SH-SY5Y (cell line): ENCODE data around the gene PIK3CD.

Source experiments
- GATA2 ChIP-seq: IDR thresholded peaks from 2 replicates; pipeline ENCODE4 v1.6.1; 2011; ENCODE audit warnings: mild to moderate bottlenecking, low read depth, low read length
- GATA3 ChIP-seq: IDR thresholded peaks from 2 replicates; pipeline ENCODE4 v1.6.1; 2011; ENCODE audit warnings: low read depth, mild to moderate bottlenecking, low read length, moderate library complexity

The PIK3CD gene

GRCh38 chr1:9721606-9722377 is 70.3 kb downstream of the PIK3CD start:
- TF ChIP-seq GATA3 (no peak), GATA2 (no peak)

- TF ChIP-seq GATA3, result no peak
- TF ChIP-seq GATA2, result no peak
These were observed 70.8 kb downstream of the PIK3CD start for GRCh38 chr1:9722378-9722749.

GRCh38 chr1:9723068-9723805 is 71.7 kb downstream of the PIK3CD start:
- no peak for TF ChIP-seq GATA3
- TF ChIP-seq GATA2, result no peak

- TF ChIP-seq GATA3, result no peak
- no peak for TF ChIP-seq GATA2
These were observed 72.4 kb downstream of the PIK3CD start for GRCh38 chr1:9723926-9724325.

GRCh38 chr1:9724706-9725476 is 73.4 kb downstream of the PIK3CD start:
- no peak for TF ChIP-seq GATA3
- TF ChIP-seq GATA2, result no peak

- no peak for TF ChIP-seq GATA2
- no peak for TF ChIP-seq GATA3
These were observed 74.9 kb downstream of the PIK3CD start for GRCh38 chr1:9726406-9726805.

GRCh38 chr1:9726905-9727595 is 75.5 kb downstream of the PIK3CD start:
- TF ChIP-seq GATA2, result no peak
- no peak for TF ChIP-seq GATA3

- TF ChIP-seq GATA2 (no peak), GATA3 (no peak)
These were observed 77.1 kb downstream of the PIK3CD start for GRCh38 chr1:9728451-9729295.

- TF ChIP-seq GATA3, result no peak
- TF ChIP-seq GATA2, result no peak
These were observed 78.0 kb downstream of the PIK3CD start for GRCh38 chr1:9729523-9729922.

- no peak for TF ChIP-seq GATA2
- TF ChIP-seq GATA3, result no peak
These were observed 78.8 kb downstream of the PIK3CD start for GRCh38 chr1:9730096-9730901.

GRCh38 chr1:9731051-9731537 is 79.6 kb downstream of the PIK3CD start:
- TF ChIP-seq GATA3 (no peak), GATA2 (no peak)

- no peak for TF ChIP-seq GATA3
- no peak for TF ChIP-seq GATA2
These were observed 80.0 kb downstream of the PIK3CD start for GRCh38 chr1:9731561-9731960.
